HCT116 (cell line): ENCODE data around the gene CFL1.

ENCODE experiments used
- CEBPB ChIP-seq: IDR thresholded peaks from 2 replicates; pipeline ENCODE4 v1.6.1; 2012; ENCODE audit warnings: low read depth
- POLR2AphosphoS5 ChIP-seq: IDR thresholded peaks from 2 replicates; pipeline ENCODE4 v1.6.1; 2011; ENCODE audit warnings: mild to moderate bottlenecking, low read depth, low read length, moderate library complexity
- SRF ChIP-seq: IDR thresholded peaks from 2 replicates; pipeline ENCODE4 v1.6.1; 2012; ENCODE audit warnings: low read depth
- YY1 ChIP-seq: IDR thresholded peaks from 2 replicates; pipeline ENCODE4 v1.6.1; 2011; ENCODE audit warnings: low read length, low read depth, moderate library complexity, mild to moderate bottlenecking; ENCODE audit not compliant: insufficient replicate concordance; ENCODE audit errors: extremely low read depth
- TF ChIP-seq, protein P1 (sequence below), 3 experiments: fragments of 200-600 bp in 1 of 3; sonication (generic) in 1 of 3; IDR thresholded peaks in 2 of 3; conservative IDR thresholded peaks in 1 of 3; 2 replicates each; pipeline ENCODE4 v1.5.1; 2012 to 2017; ENCODE audit warnings: low read depth in 2 of 3, low read length in 2 of 3, antibody characterized with exemption in 1 of 3, borderline replicate concordance in 1 of 3, control low read depth in 1 of 3, mild to moderate bottlenecking in 1 of 3, mixed read lengths in 1 of 3, mixed run types in 1 of 3, moderate library complexity in 1 of 3; ENCODE audit not compliant: insufficient read depth in 1 of 3
- TF ChIP-seq, protein P2 (sequence below): IDR thresholded peaks from 2 replicates; pipeline ENCODE4 v1.6.1; 2012

DNA sequence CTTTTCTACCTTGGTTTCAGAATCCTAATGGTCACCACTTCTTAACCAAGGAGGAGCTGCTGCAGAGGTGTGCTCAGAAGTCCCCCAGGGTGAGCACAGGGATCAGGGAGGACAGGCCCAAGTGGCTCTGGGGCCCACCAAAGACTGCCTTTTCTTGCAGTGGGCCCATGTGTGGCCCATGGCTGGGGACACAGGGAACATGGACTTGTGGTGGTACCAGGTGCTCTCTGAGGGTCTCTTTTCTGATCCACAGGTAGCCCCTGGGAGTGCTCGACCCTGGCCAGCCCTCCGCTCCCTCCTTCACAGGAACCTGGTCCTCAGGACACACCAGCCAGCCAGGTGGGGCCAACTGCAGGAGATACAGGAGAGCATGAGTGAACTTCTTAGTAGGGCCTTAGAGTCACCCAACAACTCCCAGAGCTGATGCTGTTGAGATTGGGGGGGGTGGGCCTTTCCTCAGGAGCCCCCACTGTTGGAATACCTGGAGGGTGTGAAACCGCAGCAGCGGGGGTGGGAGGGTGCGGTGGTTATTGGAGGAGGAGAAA lies 4.3 kb upstream of the CFL1 start:
- TF ChIP-seq YY1: no peak
- no peak for TF ChIP-seq POLR2AphosphoS5
- TF ChIP-seq, protein P1, sequence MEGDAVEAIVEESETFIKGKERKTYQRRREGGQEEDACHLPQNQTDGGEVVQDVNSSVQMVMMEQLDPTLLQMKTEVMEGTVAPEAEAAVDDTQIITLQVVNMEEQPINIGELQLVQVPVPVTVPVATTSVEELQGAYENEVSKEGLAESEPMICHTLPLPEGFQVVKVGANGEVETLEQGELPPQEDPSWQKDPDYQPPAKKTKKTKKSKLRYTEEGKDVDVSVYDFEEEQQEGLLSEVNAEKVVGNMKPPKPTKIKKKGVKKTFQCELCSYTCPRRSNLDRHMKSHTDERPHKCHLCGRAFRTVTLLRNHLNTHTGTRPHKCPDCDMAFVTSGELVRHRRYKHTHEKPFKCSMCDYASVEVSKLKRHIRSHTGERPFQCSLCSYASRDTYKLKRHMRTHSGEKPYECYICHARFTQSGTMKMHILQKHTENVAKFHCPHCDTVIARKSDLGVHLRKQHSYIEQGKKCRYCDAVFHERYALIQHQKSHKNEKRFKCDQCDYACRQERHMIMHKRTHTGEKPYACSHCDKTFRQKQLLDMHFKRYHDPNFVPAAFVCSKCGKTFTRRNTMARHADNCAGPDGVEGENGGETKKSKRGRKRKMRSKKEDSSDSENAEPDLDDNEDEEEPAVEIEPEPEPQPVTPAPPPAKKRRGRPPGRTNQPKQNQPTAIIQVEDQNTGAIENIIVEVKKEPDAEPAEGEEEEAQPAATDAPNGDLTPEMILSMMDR (IDR thresholded peaks at IDR 0.05 in 2 of 3, conservative IDR thresholded peaks at IDR 0.05 in 1 of 3; ENCODE audit: borderline replicate concordance in 1 of 3, insufficient read depth in 1 of 3, low read depth in 2 of 3, low read length in 2 of 3): no peak
- no peak for TF ChIP-seq SRF
- TF ChIP-seq CEBPB: no peak
- TF ChIP-seq, protein P2, sequence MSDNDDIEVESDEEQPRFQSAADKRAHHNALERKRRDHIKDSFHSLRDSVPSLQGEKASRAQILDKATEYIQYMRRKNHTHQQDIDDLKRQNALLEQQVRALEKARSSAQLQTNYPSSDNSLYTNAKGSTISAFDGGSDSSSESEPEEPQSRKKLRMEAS: no peak
